CD4-positive, alpha-beta T cell (primary cell): ENCODE results near the gene GRID2. TPM values are rescaled to one million over a fixed set of nuclear protein-coding genes. Genes with fewer than 3 reads are reported as not detected.

Experiments
- ATAC-seq: fragments of 200-7000 bp; cut with Tn5 transposase; one replicate; pipeline ENCODE4 v1.10.0; 2022; ENCODE audit warnings: mild to moderate bottlenecking; ENCODE audit not compliant: poor library complexity
- CTCF ChIA-PET: fragments of 350-600 bp; sonication (Branson Sonifier 250); formaldehyde crosslinking; loops from one replicate; lab custom pipeline; 2021; ENCODE audit warnings: antibody characterized with exemption, inconsistent platforms; lab: Charles Lee
- POLR2A ChIA-PET: fragments of 350-600 bp; sonication (Branson Sonifier 250); formaldehyde crosslinking; loops from one replicate; lab custom pipeline; 2021; ENCODE audit warnings: antibody characterized with exemption, inconsistent platforms; lab: Charles Lee
- DNase-seq, 14 experiments: peaks; one replicate each; pipeline ENCODE4 v3.0.0-alpha.2; 2013 to 2020; ENCODE audit warnings: mixed read lengths in 2 of 14
- H3K27ac ChIP-seq, 2 donors: one replicate each; pipeline versions ENCODE4 v1.5.1 to v1.7.0; 2013; ENCODE audit warnings: low read length in 2 of 2, low read depth in 1 of 2, mild to moderate bottlenecking in 1 of 2
- H3K27me3 ChIP-seq, 2 experiments: 1 replicate in 1 of 2; 2 replicates in 1 of 2; pipeline versions ENCODE4 v1.6.1 to v1.7.0; 2013; ENCODE audit warnings: low read length in 2 of 2, control low read depth in 1 of 2, mild to moderate bottlenecking in 1 of 2, moderate library complexity in 1 of 2; ENCODE audit not compliant: insufficient read depth in 2 of 2, control insufficient read depth in 1 of 2
- H3K36me3 ChIP-seq: one replicate; pipeline ENCODE4 v1.6.1; 2013; ENCODE audit warnings: low read length, control low read depth; ENCODE audit not compliant: insufficient read depth
- H3K4me1 ChIP-seq: one replicate; pipeline ENCODE4 v1.6.1; 2013; ENCODE audit warnings: low read length, control low read depth; ENCODE audit not compliant: insufficient read depth
- H3K4me3 ChIP-seq: one replicate; pipeline ENCODE4 v1.5.1; 2013; ENCODE audit warnings: mild to moderate bottlenecking, low read length, moderate library complexity
- H3K9me3 ChIP-seq, 2 experiments: 1 replicate in 1 of 2; 2 replicates in 1 of 2; pipeline versions ENCODE4 v1.6.1 to v1.7.0; 2013; ENCODE audit warnings: low read length in 2 of 2, mild to moderate bottlenecking in 2 of 2, control low read depth in 1 of 2, moderate library complexity in 1 of 2; ENCODE audit not compliant: control insufficient read depth in 1 of 2, insufficient read depth in 1 of 2
- H3K27ac Mint-ChIP-seq: one replicate; pipeline ENCODE4 v1.8.0; 2020; ENCODE audit warnings: mixed read lengths
- H3K27me3 Mint-ChIP-seq: one replicate; pipeline ENCODE4 v1.8.0; 2021; ENCODE audit warnings: mixed read lengths
- H3K36me3 Mint-ChIP-seq: one replicate; pipeline ENCODE4 v1.8.0; 2021; ENCODE audit warnings: low read depth, mixed read lengths
- H3K4me1 Mint-ChIP-seq: one replicate; pipeline ENCODE4 v1.8.0; 2021; ENCODE audit warnings: low read depth, mixed read lengths
- H3K4me3 Mint-ChIP-seq: one replicate; pipeline ENCODE4 v1.8.0; 2020; ENCODE audit warnings: mild to moderate bottlenecking, mixed read lengths
- H3K9me3 Mint-ChIP-seq: one replicate; pipeline ENCODE4 v1.8.0; 2020; ENCODE audit warnings: mixed read lengths
- intact Hi-C, 2 experiments: fragments of 100-400 bp; cut with DNase I in 1 of 2; cut with micrococcal nuclease in 1 of 2; formaldehyde crosslinking; loops; one replicate each; pipeline versions ENCODE4 v1.15.1 to v1.9.0; 2023 to 2025; cut with DNase I, micrococcal nuclease
- total RNA-seq, 174 experiments: library from RNA in 2 of 174; stranded (reverse) in 2 of 174; gene quantifications; one replicate each; pipeline ENCODE4 v1.2.3 and lab custom pipeline; 2021 to 2026
- TF ChIP-seq, protein P1 (sequence below): fragments of 200-600 bp; IDR thresholded peaks from one replicate; pipeline ENCODE4 v1.8.0; 2022; ENCODE audit warnings: antibody characterized with exemption, mild to moderate bottlenecking

GRID2 gene
- total RNA-seq, 2 experiments from 2014 or later: not detected

DNA sequence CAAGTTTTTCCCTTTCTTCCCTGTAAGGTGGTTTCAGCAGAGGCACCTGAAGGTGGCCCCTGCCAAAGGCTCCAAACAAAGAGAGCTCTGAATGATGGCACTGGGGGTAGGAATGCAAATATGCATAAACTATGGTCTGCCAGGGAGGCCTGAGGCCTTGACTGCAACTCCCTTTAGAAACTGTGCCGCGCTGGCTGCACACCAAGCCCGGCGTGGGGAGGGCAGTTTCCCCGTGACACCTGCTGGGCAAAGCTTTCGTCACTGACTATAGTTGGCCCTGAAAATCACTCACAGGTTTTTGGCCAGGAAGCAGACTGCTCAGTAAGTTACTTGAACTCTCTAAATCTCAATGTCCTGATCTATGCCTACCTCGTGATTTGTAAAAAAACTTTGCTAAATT is 1427.0 kb downstream of the GRID2 start:
- H3K4me1 ChIP-seq: no peaks in the 10 kb centered on the region

DNA sequence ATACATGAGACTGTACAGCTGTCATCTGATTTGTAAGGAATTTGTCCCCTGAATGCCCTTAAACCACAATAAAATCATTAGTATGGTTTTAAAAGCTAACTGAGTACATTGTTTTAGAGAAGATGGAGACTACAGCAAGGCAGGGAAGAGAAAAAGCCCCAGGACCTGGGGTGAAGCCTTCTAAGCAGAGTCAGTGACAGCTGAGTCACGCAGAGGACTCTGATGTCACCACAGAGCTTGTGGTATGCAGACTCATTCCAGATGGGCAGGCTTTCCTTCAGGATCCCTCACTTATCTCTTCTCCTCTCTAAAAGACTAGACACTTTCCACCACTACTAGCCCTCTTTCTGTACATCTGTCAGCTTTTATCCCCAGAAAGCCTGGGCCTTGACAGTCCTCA is 1427.7 kb downstream of the GRID2 start:
- Histone ChIP-seq H3K4me3 (no peak overlapping the region), H3K27ac (no peak overlapping the region), H3K27me3 (no peaks in the 10 kb centered on the region), H3K36me3 (no peaks in the 10 kb centered on the region), H3K9me3 (peaks cover 0 to 5% of the 10 kb centered on the region in 2 experiments), H3K4me1 (no peaks in the 10 kb centered on the region)
- ATAC-seq (no peak), DNase-seq (no peak)
- Mint-ChIP-seq H3K27me3 (no peaks in the 10 kb centered on the region), H3K36me3 (no peaks in the 10 kb centered on the region), H3K4me1 (no peaks in the 10 kb centered on the region), H3K9me3 (no peaks in the 10 kb centered on the region), H3K4me3 (no peak overlapping the region), H3K27ac (no peak overlapping the region)
- ChIA-PET POLR2A (no interaction called here), CTCF (no interaction called here)
- intact Hi-C loops: no loop called here
- TF ChIP-seq, protein P1, sequence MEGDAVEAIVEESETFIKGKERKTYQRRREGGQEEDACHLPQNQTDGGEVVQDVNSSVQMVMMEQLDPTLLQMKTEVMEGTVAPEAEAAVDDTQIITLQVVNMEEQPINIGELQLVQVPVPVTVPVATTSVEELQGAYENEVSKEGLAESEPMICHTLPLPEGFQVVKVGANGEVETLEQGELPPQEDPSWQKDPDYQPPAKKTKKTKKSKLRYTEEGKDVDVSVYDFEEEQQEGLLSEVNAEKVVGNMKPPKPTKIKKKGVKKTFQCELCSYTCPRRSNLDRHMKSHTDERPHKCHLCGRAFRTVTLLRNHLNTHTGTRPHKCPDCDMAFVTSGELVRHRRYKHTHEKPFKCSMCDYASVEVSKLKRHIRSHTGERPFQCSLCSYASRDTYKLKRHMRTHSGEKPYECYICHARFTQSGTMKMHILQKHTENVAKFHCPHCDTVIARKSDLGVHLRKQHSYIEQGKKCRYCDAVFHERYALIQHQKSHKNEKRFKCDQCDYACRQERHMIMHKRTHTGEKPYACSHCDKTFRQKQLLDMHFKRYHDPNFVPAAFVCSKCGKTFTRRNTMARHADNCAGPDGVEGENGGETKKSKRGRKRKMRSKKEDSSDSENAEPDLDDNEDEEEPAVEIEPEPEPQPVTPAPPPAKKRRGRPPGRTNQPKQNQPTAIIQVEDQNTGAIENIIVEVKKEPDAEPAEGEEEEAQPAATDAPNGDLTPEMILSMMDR: no peak

More for the DNA sequence above, 1427.0 kb downstream of the GRID2 start:
- DNase-seq (no peak), ATAC-seq (no peak)
- Histone ChIP-seq H3K9me3 (peaks cover 0 to 5% of the 10 kb centered on the region in 2 experiments), H3K36me3 (no peaks in the 10 kb centered on the region), H3K27me3 (no peaks in the 10 kb centered on the region), H3K27ac (no peak overlapping the region), H3K4me3 (no peak overlapping the region)
- Mint-ChIP-seq H3K27ac (no peak overlapping the region), H3K9me3 (no peaks in the 10 kb centered on the region), H3K27me3 (no peaks in the 10 kb centered on the region), H3K4me3 (no peak overlapping the region), H3K4me1 (no peaks in the 10 kb centered on the region), H3K36me3 (no peaks in the 10 kb centered on the region)
- ChIA-PET CTCF (no interaction called here), POLR2A (no interaction called here)
- intact Hi-C loops: no loop called here
- TF ChIP-seq, protein P1: no peak

DNA sequence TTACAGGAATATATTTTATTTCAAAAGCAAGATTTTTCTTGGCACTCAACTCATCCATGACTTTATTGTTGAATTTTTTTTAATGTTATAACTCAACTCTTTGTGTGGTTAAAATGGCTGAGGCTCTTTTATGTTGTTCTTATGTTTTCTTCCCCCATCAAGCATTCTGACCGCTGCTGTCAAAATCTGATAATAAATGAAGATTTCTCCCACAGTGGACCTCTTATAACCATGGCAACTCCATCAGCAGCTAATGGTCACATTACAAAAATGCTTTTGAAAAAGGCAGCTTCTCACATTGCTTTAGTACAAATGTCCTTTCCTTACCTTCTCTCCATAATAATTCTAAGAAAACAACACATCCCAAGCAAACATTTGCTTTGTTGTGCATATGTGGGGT is 1428.7 kb downstream of the GRID2 start:
- no peak for DNase-seq
- POLR2A ChIA-PET: no interaction called here
- H3K36me3 ChIP-seq: no peaks in the 10 kb centered on the region
- no peaks in the 10 kb centered on the region for H3K27me3 ChIP-seq
- Mint-ChIP-seq H3K27me3 (no peaks in the 10 kb centered on the region), H3K9me3 (peaks cover 3% of the 10 kb centered on the region), H3K4me1 (no peaks in the 10 kb centered on the region), H3K4me3 (no peak overlapping the region), H3K27ac (no peak overlapping the region), H3K36me3 (no peaks in the 10 kb centered on the region)
- no peaks in the 10 kb centered on the region for H3K4me1 ChIP-seq
- intact Hi-C loops: no loop called here
- peaks cover 0 to 5% of the 10 kb centered on the region in 2 experiments for H3K9me3 ChIP-seq
- no peak for ATAC-seq
- TF ChIP-seq, protein P1: no peak
- no peak overlapping the region for H3K27ac ChIP-seq
- CTCF ChIA-PET: no interaction called here
- H3K4me3 ChIP-seq: no peak overlapping the region
